Kidney epithelial cell (primary cell): ENCODE measurements around the gene CAMK4. TPM values are rescaled to one million over a fixed set of nuclear protein-coding genes. Genes with fewer than 3 reads are reported as not detected.

ENCODE experiments used
- DNase-seq: peaks from one replicate; pipeline ENCODE4 v3.0.0-alpha.2; 2010; ENCODE audit warnings: low read depth
- H3K27me3 ChIP-seq: 2 replicates; pipeline ENCODE4 v1.6.0; 2011; ENCODE audit warnings: low read length; ENCODE audit not compliant: control insufficient read depth, insufficient read depth
- H3K36me3 ChIP-seq: 2 replicates; pipeline ENCODE4 v1.5.1; 2011; ENCODE audit warnings: low read length; ENCODE audit not compliant: control insufficient read depth, insufficient read depth
- H3K4me3 ChIP-seq: 2 replicates; pipeline ENCODE4 v1.5.1; 2011; ENCODE audit warnings: low read depth, mild to moderate bottlenecking, control low read depth, low read length
- total RNA-seq: library from RNA; depleted of rRNA; stranded (reverse); fragments of >200 nt; gene quantifications from 2 replicates; pipeline ENCODE4 v1.2.3, GENCODE V29; 2015
- TF ChIP-seq, protein P1 (sequence below): IDR thresholded peaks from 2 replicates; pipeline ENCODE4 v1.5.1; 2011; ENCODE audit warnings: mild to moderate bottlenecking, moderate library complexity, low read length, control low read depth, inconsistent platforms; ENCODE audit not compliant: insufficient read depth, poor library complexity, severe bottlenecking

Gene CAMK4
- total RNA-seq, 1 donor from 2014 or later: 0.75 TPM

DNA sequence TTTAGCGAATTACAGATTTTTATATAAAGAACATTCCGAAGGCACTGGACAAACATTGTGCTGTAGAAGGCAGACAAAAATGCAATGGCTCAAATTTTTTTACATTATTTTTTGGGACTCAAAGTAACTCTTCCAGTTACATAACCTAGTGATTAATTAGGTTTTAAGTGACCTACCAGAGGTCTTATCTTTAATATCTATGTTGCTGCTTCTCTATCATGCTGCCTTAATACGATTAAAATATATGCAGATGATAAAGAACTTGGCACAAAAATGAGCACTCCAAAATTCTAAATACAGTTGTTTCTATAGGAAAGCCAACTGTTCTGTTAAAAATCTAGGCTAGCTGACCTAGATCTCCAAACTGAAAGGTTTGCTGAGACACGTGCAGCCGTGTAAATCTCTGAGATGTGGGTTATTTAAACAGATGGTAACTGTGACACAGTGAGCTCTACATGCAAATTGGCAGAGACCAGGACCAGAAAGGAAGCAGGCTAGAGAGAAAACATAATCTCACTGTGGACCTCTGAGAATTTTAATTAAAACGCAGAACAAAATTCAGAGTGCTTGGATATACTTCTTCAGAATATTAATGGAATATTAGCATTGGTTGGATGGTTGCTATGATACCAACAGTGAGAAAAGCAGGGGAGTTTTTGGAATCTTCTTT lies 56.2 kb downstream of the CAMK4 start:
- Histone ChIP-seq H3K27me3 (no peaks in the 10 kb centered on the region), H3K4me3 (no peak overlapping the region), H3K36me3 (no peaks in the 10 kb centered on the region)
- no peak for DNase-seq
- TF ChIP-seq, protein P1, sequence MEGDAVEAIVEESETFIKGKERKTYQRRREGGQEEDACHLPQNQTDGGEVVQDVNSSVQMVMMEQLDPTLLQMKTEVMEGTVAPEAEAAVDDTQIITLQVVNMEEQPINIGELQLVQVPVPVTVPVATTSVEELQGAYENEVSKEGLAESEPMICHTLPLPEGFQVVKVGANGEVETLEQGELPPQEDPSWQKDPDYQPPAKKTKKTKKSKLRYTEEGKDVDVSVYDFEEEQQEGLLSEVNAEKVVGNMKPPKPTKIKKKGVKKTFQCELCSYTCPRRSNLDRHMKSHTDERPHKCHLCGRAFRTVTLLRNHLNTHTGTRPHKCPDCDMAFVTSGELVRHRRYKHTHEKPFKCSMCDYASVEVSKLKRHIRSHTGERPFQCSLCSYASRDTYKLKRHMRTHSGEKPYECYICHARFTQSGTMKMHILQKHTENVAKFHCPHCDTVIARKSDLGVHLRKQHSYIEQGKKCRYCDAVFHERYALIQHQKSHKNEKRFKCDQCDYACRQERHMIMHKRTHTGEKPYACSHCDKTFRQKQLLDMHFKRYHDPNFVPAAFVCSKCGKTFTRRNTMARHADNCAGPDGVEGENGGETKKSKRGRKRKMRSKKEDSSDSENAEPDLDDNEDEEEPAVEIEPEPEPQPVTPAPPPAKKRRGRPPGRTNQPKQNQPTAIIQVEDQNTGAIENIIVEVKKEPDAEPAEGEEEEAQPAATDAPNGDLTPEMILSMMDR: no peak

DNA sequence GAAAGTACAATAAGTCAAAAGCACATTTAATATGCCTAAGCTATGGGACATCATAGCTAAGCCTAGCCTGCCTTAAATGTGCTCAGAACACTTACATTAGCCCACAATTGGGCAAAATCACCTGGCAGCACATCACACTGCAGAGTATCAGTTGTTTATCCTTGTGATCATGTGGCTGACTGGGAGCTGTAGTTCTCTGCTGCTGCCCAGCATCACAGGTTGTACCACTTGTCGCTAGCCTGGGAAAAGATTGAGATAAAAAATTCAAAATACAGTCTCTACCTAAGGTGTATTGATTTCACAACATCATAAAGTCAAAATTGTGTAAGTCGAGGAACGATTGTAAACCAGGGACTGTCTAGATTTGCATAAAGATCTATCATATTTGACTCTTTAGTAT lies 58.6 kb downstream of the CAMK4 start:
- Histone ChIP-seq H3K27me3 (no peaks in the 10 kb centered on the region), H3K4me3 (no peak overlapping the region), H3K36me3 (no peaks in the 10 kb centered on the region)
- TF ChIP-seq, protein P1: no peak
- DNase-seq: no peak

DNA sequence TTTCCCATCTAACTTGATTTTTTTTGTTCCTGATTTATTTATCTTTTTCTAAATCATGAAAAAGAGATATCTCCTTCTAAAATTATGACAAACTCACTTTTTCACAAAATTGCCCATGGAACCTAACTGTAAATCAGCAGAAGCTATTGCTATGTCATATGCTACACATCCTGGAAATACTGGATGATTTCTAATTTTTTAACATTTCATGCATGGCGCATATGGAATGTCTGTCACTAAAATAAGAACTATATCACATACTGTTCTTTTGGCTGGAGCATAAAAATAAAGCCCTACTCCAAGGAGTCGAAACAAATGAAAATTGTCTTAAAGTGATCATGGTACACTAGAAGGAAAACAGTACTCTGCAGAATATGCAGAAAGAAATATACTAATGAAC lies 60.6 kb downstream of the CAMK4 start:
- H3K27me3 ChIP-seq: no peaks in the 10 kb centered on the region
- TF ChIP-seq, protein P1: no peak
- no peaks in the 10 kb centered on the region for H3K36me3 ChIP-seq
- no peak overlapping the region for H3K4me3 ChIP-seq
- DNase-seq: no peak

DNA sequence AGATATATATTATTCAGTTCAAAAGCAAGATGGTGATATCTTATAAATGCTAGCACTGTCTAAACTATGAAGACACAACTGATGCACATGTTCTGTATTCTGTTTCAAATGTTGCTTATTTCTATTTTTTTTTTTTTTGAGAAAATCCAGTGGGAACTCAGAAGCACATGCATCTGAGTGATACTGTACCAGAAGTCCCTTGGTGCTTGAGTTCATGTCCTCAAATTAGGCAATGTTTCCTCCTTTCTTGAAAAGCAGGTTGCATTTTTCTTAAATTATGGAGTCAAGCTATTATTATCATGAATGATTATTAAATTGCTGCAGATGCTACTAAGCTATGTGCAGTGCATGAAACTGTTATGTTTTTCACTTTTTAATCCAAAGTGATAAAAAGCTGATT lies 70.4 kb downstream of the CAMK4 start:
- Histone ChIP-seq H3K4me3 (no peak overlapping the region), H3K36me3 (no peaks in the 10 kb centered on the region), H3K27me3 (no peaks in the 10 kb centered on the region)
- no peak for DNase-seq
- TF ChIP-seq, protein P1: no peak

DNA sequence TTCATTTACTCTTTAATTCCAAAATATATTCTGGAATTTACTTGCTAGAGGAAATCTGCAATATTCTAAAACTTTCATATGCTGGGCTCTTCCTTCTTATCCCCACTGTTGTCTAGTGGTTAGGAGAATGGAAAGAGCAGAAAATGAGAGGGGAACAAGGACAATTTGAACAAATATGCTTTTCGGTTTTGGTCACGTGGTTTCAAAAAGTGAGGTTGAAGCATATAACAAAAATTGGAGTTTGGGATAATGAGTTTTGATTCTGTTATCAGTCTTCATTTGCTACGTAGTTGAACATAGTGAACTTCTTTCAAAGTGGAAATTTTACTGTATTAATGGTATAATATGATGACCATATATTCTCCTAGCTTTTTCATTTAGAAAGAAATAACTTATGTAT lies 71.5 kb downstream of the CAMK4 start:
- Histone ChIP-seq H3K4me3 (no peak overlapping the region), H3K36me3 (no peaks in the 10 kb centered on the region), H3K27me3 (no peaks in the 10 kb centered on the region)
- TF ChIP-seq, protein P1: no peak
- DNase-seq: no peak

DNA sequence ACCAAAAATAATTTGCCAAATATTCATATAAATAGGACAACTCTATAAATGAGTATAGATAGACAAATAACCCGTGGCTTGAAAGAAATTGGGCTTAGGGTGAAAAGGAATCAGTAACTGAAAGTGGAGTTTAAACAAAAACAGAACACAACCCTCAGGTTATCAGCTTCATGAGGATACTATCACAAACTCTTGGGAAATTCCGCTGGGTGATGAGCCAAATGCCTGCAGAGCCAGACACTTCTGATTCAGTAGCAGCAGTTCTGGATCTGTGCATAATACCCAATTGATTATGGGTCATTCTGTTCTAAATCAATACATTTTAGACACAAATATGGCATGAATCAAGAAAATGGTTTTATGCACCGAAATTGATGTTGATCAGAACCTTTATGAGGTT lies 72.4 kb downstream of the CAMK4 start:
- TF ChIP-seq, protein P1: no peak

More for the DNA sequence above, 72.4 kb downstream of the CAMK4 start:
- Histone ChIP-seq H3K4me3 (no peak overlapping the region), H3K27me3 (no peaks in the 10 kb centered on the region), H3K36me3 (no peaks in the 10 kb centered on the region)
- no peak for DNase-seq
